PC-9 (cell line): ENCODE data around the gene BRD4.

ENCODE experiments used
- CTCF ChIP-seq: fragments of 200-600 bp; sonication (generic); conservative IDR thresholded peaks from 2 replicates; pipeline ENCODE4 v1.6.1; 2017; ENCODE audit warnings: mixed run types, antibody characterized with exemption, mild to moderate bottlenecking, moderate library complexity
- EZH2 ChIP-seq: fragments of 200-600 bp; sonication (generic); IDR thresholded peaks from 2 replicates; pipeline ENCODE4 v1.8.0; 2017; ENCODE audit warnings: antibody characterized with exemption, low read depth

- TF ChIP-seq EZH2: no peak
- no peak for TF ChIP-seq CTCF
These were observed 137.4 kb downstream of the BRD4 start for GRCh38 chr19:15194938-15195337.
